ENCODE data around the gene ZNF276. TPM values are rescaled to one million over a fixed set of nuclear protein-coding genes. Genes with fewer than 3 reads are reported as not detected.

The ZNF276 gene
- 9.3 and 9.6 TPM in 2 replicates for total RNA-seq (2021; fragmentation: NEBNext Ultra II Directional; extraction: Animal tissue kit (Norgen Biotek cat#: 25700))
- polyA plus RNA-seq (2011; rRNA removed) = 6.4 and 10.0 TPM in 2 replicates
- polyA plus RNA-seq (2011; cell fraction: cytosol; rRNA removed) = 8.0 TPM
- 32.3 TPM for polyA plus RNA-seq (2011; cell fraction: nucleus; rRNA removed)
- 7.8 to 13.8 TPM (median 13.0 TPM) in 4 replicates for polyA plus RNA-seq (2012, experiment 1 of 2)
- polyA plus RNA-seq (2012, experiment 2 of 2) = 3.1 TPM
- polyA plus RNA-seq (2013, experiment 1 of 2) = 3.9 TPM
- 3.3 TPM for polyA plus RNA-seq (2013, experiment 2 of 2)
- 4.4 and 6.2 TPM in 2 replicates for polyA minus RNA-seq (2011; rRNA and poly(A)+ RNA removed)
- polyA minus RNA-seq (2011; cell fraction: cytosol; rRNA and poly(A)+ RNA removed) = 11.2 TPM
- polyA minus RNA-seq (2011; cell fraction: nucleus; rRNA and poly(A)+ RNA removed) = 11.4 TPM
- long read RNA-seq, experiment 1, partial matches to known transcripts = 0 of 1 reads
- long read RNA-seq, experiment 1, other reads (novel, unspliced or antisense) = 0 of 1 reads
- long read RNA-seq, experiment 2, partial matches to known transcripts = 0 of 2 reads
- long read RNA-seq, experiment 2, other reads (novel, unspliced or antisense) = 2 of 2 reads

- H3K23ac ChIP-seq (ENCODE audit: insufficient read length) = no peak within 1 kb of the TSS
- 1% methylated on average over 27 of the region's 103 CpGs; no CpG with 5 or more reads in 1 of the 2 experiments for WGBS, 2 experiments (ENCODE audit: extremely low coverage in 1 of 2, insufficient coverage in 1 of 2, insufficient read length in 1 of 2, insufficient replicate concordance in 2 of 2, low coverage in 1 of 2, low lambda C conversion rate in 2 of 2, missing lambda C conversion rate in 1 of 2)
- H4K5ac ChIP-seq (ENCODE audit: insufficient read length, low read depth, low read length) = peak within 1 kb of the TSS; percentile 66
- POLR2A ChIA-PET (ENCODE audit: partially characterized antibody) = interaction anchor here (0.6 to 8.1 kb wide), 13 partner anchors 9 to 247 kb away, joined by 3 to 98 read pairs (median 4); partner anchors contain the start of genes SPATA2L, TCF25 and TUBB3
- H4K8ac ChIP-seq (ENCODE audit: extremely low read depth, insufficient read depth, low read length) = peak within 1 kb of the TSS; percentile 98
- peak within 1 kb of the TSS; percentile 83 to 95 for H3K4me2 ChIP-seq (ENCODE audit: insufficient read depth in 1 of 2, low read depth in 2 of 2, low read length in 2 of 2)
- peaks cover 18 to 31% of the 10 kb centered on the region in 2 experiments for H4K20me1 ChIP-seq (replicated peaks in 1 of 2; ENCODE audit: control insufficient read depth in 1 of 2, insufficient read depth in 2 of 2, low read length in 2 of 2)
- H3K79me2 ChIP-seq (ENCODE audit: control insufficient read depth in 1 of 2, insufficient read depth in 2 of 2, low read length in 2 of 2) = no peaks in the 10 kb centered on the region
- H2BK5ac ChIP-seq (ENCODE audit: low read depth, low read length) = no peak within 1 kb of the TSS; the same call in 1 of the 2 replicates
- CTCF ChIA-PET (ENCODE audit: partially characterized antibody) = interaction anchor here (1.1 to 1.6 kb wide), 2 partner anchors 15 to 22 kb away, joined by 4 to 11 read pairs; no protein-coding TSS in a partner anchor
- no peak within 1 kb of the TSS for H2BK12ac ChIP-seq (ENCODE audit: low read depth, low read length)
- no peak within 1 kb of the TSS for H2AFZ ChIP-seq (ENCODE audit: low read length)
- no peak within 1 kb of the TSS for H2BK20ac ChIP-seq (ENCODE audit: low read length)
- H3K9ac ChIP-seq (replicated peaks in 1 of 4; ENCODE audit: extremely low read depth in 1 of 4, low read depth in 3 of 4, low read length in 3 of 4) = peak within 1 kb of the TSS; percentile 40 to 64 (median 56)
- H2BK120ac ChIP-seq (replicated peaks; ENCODE audit: low read depth, low read length) = no peak within 1 kb of the TSS
- no peaks in the 10 kb centered on the region for H3K79me1 ChIP-seq (ENCODE audit: low read depth, low read length)
- H2AK5ac ChIP-seq (ENCODE audit: low read depth, low read length) = no peak within 1 kb of the TSS
- H4K91ac ChIP-seq (replicated peaks; ENCODE audit: insufficient read length, low read length) = no peak within 1 kb of the TSS
- peak within 1 kb of the TSS; percentile 52; the same call in 1 of the 2 replicates for H3K27ac ChIP-seq (ENCODE audit: low read depth, low read length)
- H3K23me2 ChIP-seq (ENCODE audit: low read depth, low read length) = peaks cover 14% of the 10 kb centered on the region
- no peak for FAIRE-seq
- no peak within 1 kb of the TSS for H3K14ac ChIP-seq (ENCODE audit: insufficient read length)
- H3K27me3 ChIP-seq (replicated peaks in 1 of 4; ENCODE audit: control insufficient read depth in 3 of 4, extremely low read depth in 1 of 4, insufficient read depth in 3 of 4, low read length in 3 of 4) = peaks cover 8 to 58% (median 46%) of the 10 kb centered on the region in 4 experiments
- H2BK15ac ChIP-seq (ENCODE audit: low read length) = no peak within 1 kb of the TSS
- peaks cover 0 to 13% (median 10%) of the 10 kb centered on the region in 4 experiments; a peak in 5 of 7 replicates for H3K4me1 ChIP-seq (replicated peaks in 1 of 4; ENCODE audit: control insufficient read depth in 3 of 4, insufficient read depth in 4 of 4, low read length in 3 of 4)
- peak in 1 of 2 experiments; percentile 89 for DNase-seq (ENCODE audit: low read depth in 1 of 2, low spot score in 2 of 2)
- peak within 1 kb of the TSS; percentile 46 for H3K56ac ChIP-seq (replicated peaks; ENCODE audit: insufficient read length, low read depth, low read length)
- peaks cover 0 to 3% (median 1%) of the 10 kb centered on the region in 4 experiments; a peak in 1 of 8 replicates for H3K36me3 ChIP-seq (ENCODE audit: control insufficient read depth in 2 of 4, insufficient read depth in 4 of 4, low read length in 3 of 4)
- peak within 1 kb of the TSS; percentile 53 for H3K4ac ChIP-seq (replicated peaks; ENCODE audit: insufficient read length, low read depth, low read length)
- H3K9me3 ChIP-seq (ENCODE audit: insufficient read depth in 2 of 2, low read depth in 1 of 2, low read length in 1 of 2) = no peaks in the 10 kb centered on the region
- peak within 1 kb of the TSS; percentile 64 to 87 (median 68) for H3K4me3 ChIP-seq (ENCODE audit: extremely low read depth in 1 of 4, insufficient read depth in 2 of 4, low read depth in 3 of 4, low read length in 4 of 4)
- H3K18ac ChIP-seq (ENCODE audit: extremely low read depth, low read length) = peak within 1 kb of the TSS; percentile 51
- TF ChIP-seq RNF2 (IDR thresholded peaks at IDR 0.05; ENCODE audit: borderline replicate concordance, low read depth, low read length, missing control alignments, poor library complexity, severe bottlenecking) (no peak), POLR2A (IDR thresholded peaks at IDR 0.05; ENCODE audit: control extremely low read depth in 1 of 2, low read depth in 2 of 2, low read length in 2 of 2) (peak in 1 of 2 experiments; percentile 67; a peak in 2 of 3 replicates), KDM5A (IDR thresholded peaks at IDR 0.05; ENCODE audit: low read length) (no peak; the same call in 1 of the 2 replicates), HDAC2 (IDR thresholded peaks at IDR 0.05; ENCODE audit: borderline replicate concordance in 1 of 2, low read depth in 2 of 2, low read length in 2 of 2) (peak; percentile 54 to 70; a peak in 1 of 4 replicates), SP1 (IDR thresholded peaks at IDR 0.05; ENCODE audit: low read depth, low read length) (no peak), KDM4A (IDR thresholded peaks at IDR 0.05; ENCODE audit: low read depth, low read length, severe bottlenecking) (peak; percentile 71)
- TF ChIP-seq, protein P1, sequence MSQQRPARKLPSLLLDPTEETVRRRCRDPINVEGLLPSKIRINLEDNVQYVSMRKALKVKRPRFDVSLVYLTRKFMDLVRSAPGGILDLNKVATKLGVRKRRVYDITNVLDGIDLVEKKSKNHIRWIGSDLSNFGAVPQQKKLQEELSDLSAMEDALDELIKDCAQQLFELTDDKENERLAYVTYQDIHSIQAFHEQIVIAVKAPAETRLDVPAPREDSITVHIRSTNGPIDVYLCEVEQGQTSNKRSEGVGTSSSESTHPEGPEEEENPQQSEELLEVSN (IDR thresholded peaks at IDR 0.05) = peak; percentile 56
Observed at GRCh38 chr16:89720813-89721545, at the start of gene ZNF276, which contains the start of gene VPS9D1. Gene ZNF276 (plus strand): TSS chr16:89721537. CDS start chr16:89721641, 104 bp downstream. Gene VPS9D1 (minus strand): TSS chr16:89720898. CDS start chr16:89720861, 37 bp downstream.

Data from H1 (cell line).